Liver (tissue), 9 donors: ENCODE measurements around the gene SYNPO. TPM values are rescaled to one million over a fixed set of nuclear protein-coding genes. Genes with fewer than 3 reads are reported as not detected.

Source experiments
- DNase-seq: peaks from one replicate; pipeline ENCODE4 v3.0.0-alpha.2; 2017; ENCODE audit warnings: low spot score
- H3K27ac ChIP-seq, 2 donors: one replicate each; pipeline ENCODE4 v1.7.0; 2013; ENCODE audit warnings: inconsistent platforms in 2 of 2, low read length in 2 of 2, control low read depth in 1 of 2, low read depth in 1 of 2, mild to moderate bottlenecking in 1 of 2
- H3K27me3 ChIP-seq, 4 donors: one replicate each; pipeline versions ENCODE4 v1.6.1 to v1.7.0; 2013; ENCODE audit warnings: low read length in 3 of 4, inconsistent platforms in 1 of 4, mild to moderate bottlenecking in 1 of 4, moderate library complexity in 1 of 4; ENCODE audit not compliant: control insufficient read depth in 4 of 4, insufficient read depth in 4 of 4
- H3K36me3 ChIP-seq, 4 donors: one replicate each; pipeline versions ENCODE4 v1.6.1 to v1.7.0; 2013; ENCODE audit warnings: low read length in 3 of 4, mild to moderate bottlenecking in 3 of 4, low read depth in 1 of 4, moderate library complexity in 1 of 4; ENCODE audit not compliant: control insufficient read depth in 4 of 4, insufficient read depth in 3 of 4
- H3K4me1 ChIP-seq, 4 donors: one replicate each; pipeline versions ENCODE4 v1.6.1 to v1.7.0; 2013; ENCODE audit warnings: low read length in 3 of 4, mild to moderate bottlenecking in 3 of 4, moderate library complexity in 1 of 4; ENCODE audit not compliant: control insufficient read depth in 4 of 4, insufficient read depth in 4 of 4
- H3K4me3 ChIP-seq, 3 donors: one replicate each; pipeline versions ENCODE4 v1.6.1 to v1.7.0; 2013; ENCODE audit warnings: low read length in 3 of 3, control low read depth in 1 of 3, low read depth in 1 of 3, mild to moderate bottlenecking in 1 of 3
- H3K9ac ChIP-seq, 2 donors: one replicate each; pipeline ENCODE4 v1.7.0; 2013; ENCODE audit warnings: low read length in 2 of 2, mild to moderate bottlenecking in 2 of 2, moderate library complexity in 2 of 2, control low read depth in 1 of 2, low read depth in 1 of 2
- H3K9me3 ChIP-seq, 4 donors: one replicate each; pipeline versions ENCODE4 v1.6.1 to v1.7.0; 2013; ENCODE audit warnings: low read length in 3 of 4; ENCODE audit not compliant: control insufficient read depth in 4 of 4
- EGR1 ChIP-seq, 2 donors: IDR thresholded peaks; 2 replicates each; pipeline ENCODE4 v1.6.1; 2016 to 2018; ENCODE audit warnings: antibody characterized with exemption in 2 of 2, low read depth in 2 of 2
- FOXA2 ChIP-seq: IDR thresholded peaks from 2 replicates; pipeline ENCODE4 v1.6.1; 2016; ENCODE audit warnings: antibody characterized with exemption
- GABPA ChIP-seq, 2 donors: IDR thresholded peaks in 1 of 2; conservative IDR thresholded peaks in 1 of 2; 2 replicates each; pipeline ENCODE4 v1.6.1; 2016; ENCODE audit warnings: antibody characterized with exemption in 2 of 2, mild to moderate bottlenecking in 1 of 2, moderate library complexity in 1 of 2
- HNF4A ChIP-seq, 2 donors: conservative IDR thresholded peaks; 2 replicates each; pipeline ENCODE4 v1.6.1; 2016; ENCODE audit warnings: antibody characterized with exemption in 2 of 2, mild to moderate bottlenecking in 2 of 2
- HNF4G ChIP-seq: IDR thresholded peaks from 2 replicates; pipeline ENCODE4 v1.6.1; 2016; ENCODE audit warnings: antibody characterized with exemption
- JUND ChIP-seq, 2 donors: IDR thresholded peaks; 2 replicates each; pipeline ENCODE4 v1.6.1; 2016; ENCODE audit warnings: antibody characterized with exemption in 2 of 2
- NR2F2 ChIP-seq: IDR thresholded peaks from 2 replicates; pipeline ENCODE4 v1.6.1; 2016; ENCODE audit warnings: antibody characterized with exemption
- RXRA ChIP-seq, 2 donors: IDR thresholded peaks; 2 replicates each; pipeline ENCODE4 v1.6.1; 2017 to 2018; ENCODE audit warnings: antibody characterized with exemption in 2 of 2, mild to moderate bottlenecking in 1 of 2
- SP1 ChIP-seq: IDR thresholded peaks from 2 replicates; pipeline ENCODE4 v1.6.1; 2018; ENCODE audit warnings: antibody characterized with exemption, mild to moderate bottlenecking
- TAF1 ChIP-seq: conservative IDR thresholded peaks from 2 replicates; pipeline ENCODE4 v1.6.1; 2016; ENCODE audit warnings: antibody characterized with exemption, mild to moderate bottlenecking
- YY1 ChIP-seq: IDR thresholded peaks from 2 replicates; pipeline ENCODE4 v1.6.1; 2016; ENCODE audit warnings: antibody characterized with exemption, mild to moderate bottlenecking
- WGBS: extraction: QIAGEN DNeasy Blood & Tissue Kit; methylation state at CpG from one replicate; pipeline ENCODE4 v1.1.7; 2013; 5-methylcytosine and 5-hydroxymethylcytosine counted together
- polyA plus RNA-seq, 2 donors: library from polyadenylated mRNA; stranded (reverse) in 1 of 2; unstranded in 1 of 2; fragments of 200-250 nt in 1 of 2; fragments of >200 nt in 1 of 2; fragmentation: Nextera tagmentation in 1 of 2; extraction: Ambion mirVana in 1 of 2; gene quantifications; one replicate each; pipeline versions ENCODE4 v1.2.1 to v1.2.3, GENCODE V29; 2013 to 2015
- total RNA-seq, 2 donors: library from RNA; depleted of rRNA; stranded (reverse); fragments of >200 nt; gene quantifications; one replicate each; pipeline ENCODE4 v1.2.3, GENCODE V29; 2014
- TF ChIP-seq, protein P1 (sequence below): IDR thresholded peaks from 2 replicates; pipeline ENCODE4 v1.6.1; 2016; ENCODE audit warnings: antibody characterized with exemption
- TF ChIP-seq, protein P2 (sequence below): IDR thresholded peaks from 2 replicates; pipeline ENCODE4 v1.6.1; 2016; ENCODE audit warnings: antibody characterized with exemption
- TF ChIP-seq, protein P3 (sequence below): fragments of 150-350 bp; IDR thresholded peaks from 2 replicates; pipeline ENCODE4 v1.5.1; 2017; ENCODE audit warnings: improper control_type of control experiment, low read depth, low read length; ENCODE audit not compliant: missing input control
- TF ChIP-seq, protein P4 (sequence below): IDR thresholded peaks from 2 replicates; pipeline ENCODE4 v1.6.1; 2016; ENCODE audit warnings: antibody characterized with exemption
- donor health status: healthy.
- donor health status: healthy.
- donor health status: healthy.
- donor health status: healthy.
- donor health status: healthy.

The SYNPO gene
- total and polyA plus RNA-seq, 4 donors = 1.1 to 36.6 (median 10.7) TPM

DNA sequence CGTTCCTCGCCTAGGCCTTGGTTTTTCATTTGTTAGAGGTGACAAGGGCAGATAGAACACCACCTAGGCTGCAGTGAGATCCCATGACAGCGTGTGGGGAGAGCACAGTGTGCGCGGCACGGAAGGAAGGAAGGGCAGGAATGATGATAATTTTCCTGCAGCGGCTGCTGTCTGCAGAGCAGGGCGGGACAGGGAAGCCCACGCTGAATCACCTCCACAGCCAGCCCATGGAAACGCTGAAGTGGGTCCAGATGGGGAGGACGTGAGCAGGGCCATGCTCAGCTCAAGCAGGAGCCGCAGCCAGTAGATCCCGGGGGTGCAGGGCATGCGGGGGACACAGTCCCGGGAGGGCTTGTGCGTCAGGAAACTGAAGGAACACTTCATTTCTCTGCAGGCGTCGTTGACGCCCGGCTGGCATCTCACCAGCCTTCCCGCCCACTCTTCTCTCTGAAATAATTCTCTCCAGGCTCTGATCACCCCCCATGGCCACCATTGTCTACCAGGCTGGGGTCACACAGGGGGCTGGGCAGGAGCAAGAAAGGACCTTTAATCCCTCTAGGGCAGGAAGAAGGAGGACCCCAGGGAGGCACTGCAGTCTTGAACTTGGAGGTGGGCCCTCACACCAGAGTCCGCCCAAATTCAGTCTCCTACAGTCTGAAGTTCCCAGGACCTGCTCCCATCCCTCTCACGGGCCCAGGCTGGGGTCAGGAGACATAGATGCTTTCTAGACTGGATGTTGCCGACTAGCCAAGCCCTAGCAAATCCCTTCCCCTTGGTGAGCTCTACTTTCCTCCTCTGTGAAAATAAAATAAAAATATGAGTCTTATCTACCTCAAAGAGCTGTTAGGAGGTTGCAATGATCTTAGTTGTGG is 20.9 kb upstream of the SYNPO start:
- 87% methylated on average over 24 of the region's 24 CpGs for WGBS
- Histone ChIP-seq H3K4me3 (no peak overlapping the region), H3K9ac (no peak overlapping the region), H3K9me3 (no peaks in the 10 kb centered on the region), H3K4me1 (peaks cover 8 to 45% (median 38%) of the 10 kb centered on the region in 4 donors), H3K27me3 (no peaks in the 10 kb centered on the region), H3K27ac (peak overlapping the region; percentile 9 to 38), H3K36me3 (no peaks in the 10 kb centered on the region)
- no peak for DNase-seq
- TF ChIP-seq GABPA (IDR thresholded peaks at IDR 0.05 in 1 of 2, conservative IDR thresholded peaks at IDR 0.05 in 1 of 2) (no peak), JUND (IDR thresholded peaks at IDR 0.05) (no peak), RXRA (IDR thresholded peaks at IDR 0.05) (peak in 1 of 2 donors; percentile 22), EGR1 (IDR thresholded peaks at IDR 0.05; ENCODE audit: low read depth in 2 of 2) (no peak), HNF4A (conservative IDR thresholded peaks at IDR 0.05) (no peak)
- TF ChIP-seq, protein P1, sequence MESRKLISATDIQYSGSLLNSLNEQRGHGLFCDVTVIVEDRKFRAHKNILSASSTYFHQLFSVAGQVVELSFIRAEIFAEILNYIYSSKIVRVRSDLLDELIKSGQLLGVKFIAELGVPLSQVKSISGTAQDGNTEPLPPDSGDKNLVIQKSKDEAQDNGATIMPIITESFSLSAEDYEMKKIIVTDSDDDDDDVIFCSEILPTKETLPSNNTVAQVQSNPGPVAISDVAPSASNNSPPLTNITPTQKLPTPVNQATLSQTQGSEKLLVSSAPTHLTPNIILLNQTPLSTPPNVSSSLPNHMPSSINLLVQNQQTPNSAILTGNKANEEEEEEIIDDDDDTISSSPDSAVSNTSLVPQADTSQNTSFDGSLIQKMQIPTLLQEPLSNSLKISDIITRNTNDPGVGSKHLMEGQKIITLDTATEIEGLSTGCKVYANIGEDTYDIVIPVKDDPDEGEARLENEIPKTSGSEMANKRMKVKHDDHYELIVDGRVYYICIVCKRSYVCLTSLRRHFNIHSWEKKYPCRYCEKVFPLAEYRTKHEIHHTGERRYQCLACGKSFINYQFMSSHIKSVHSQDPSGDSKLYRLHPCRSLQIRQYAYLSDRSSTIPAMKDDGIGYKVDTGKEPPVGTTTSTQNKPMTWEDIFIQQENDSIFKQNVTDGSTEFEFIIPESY = no peak

DNA sequence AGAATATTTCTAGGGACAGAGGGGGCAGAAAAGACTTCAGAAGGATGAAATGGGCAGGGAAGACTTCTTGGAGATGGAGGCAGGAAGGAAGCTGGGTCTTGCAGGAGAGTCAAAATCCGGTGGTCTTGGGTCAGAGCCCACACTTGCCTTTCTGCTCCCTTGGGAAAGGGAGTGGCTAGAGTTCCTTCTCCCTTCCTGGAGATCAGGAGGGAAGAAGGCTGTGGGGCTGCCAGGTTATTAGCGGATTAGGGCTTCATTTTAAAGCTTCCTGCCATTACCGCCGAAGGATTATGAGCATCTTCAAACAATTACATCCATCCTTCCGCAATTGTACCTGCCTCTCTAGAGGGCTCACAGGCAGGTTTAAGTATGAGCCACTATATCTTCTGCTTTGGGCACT is 19.2 kb upstream of the SYNPO start:
- TF ChIP-seq SP1 = no peak
- no peak for TF ChIP-seq HNF4G
- TF ChIP-seq, protein P2, sequence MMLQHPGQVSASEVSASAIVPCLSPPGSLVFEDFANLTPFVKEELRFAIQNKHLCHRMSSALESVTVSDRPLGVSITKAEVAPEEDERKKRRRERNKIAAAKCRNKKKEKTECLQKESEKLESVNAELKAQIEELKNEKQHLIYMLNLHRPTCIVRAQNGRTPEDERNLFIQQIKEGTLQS = no peak
- TF ChIP-seq GABPA (IDR thresholded peaks at IDR 0.05 in 1 of 2, conservative IDR thresholded peaks at IDR 0.05 in 1 of 2) = no peak
- TF ChIP-seq NR2F2 = no peak
- no peak for TF ChIP-seq TAF1
- Histone ChIP-seq H3K9ac (no peak overlapping the region), H3K9me3 (no peaks in the 10 kb centered on the region), H3K27me3 (no peaks in the 10 kb centered on the region), H3K4me1 (peaks cover 8 to 39% (median 32%) of the 10 kb centered on the region in 4 donors), H3K27ac (no peak overlapping the region), H3K36me3 (no peaks in the 10 kb centered on the region), H3K4me3 (no peak overlapping the region)
- WGBS = 86% methylated on average over 5 of the region's 5 CpGs
- DNase-seq = no peak

DNA sequence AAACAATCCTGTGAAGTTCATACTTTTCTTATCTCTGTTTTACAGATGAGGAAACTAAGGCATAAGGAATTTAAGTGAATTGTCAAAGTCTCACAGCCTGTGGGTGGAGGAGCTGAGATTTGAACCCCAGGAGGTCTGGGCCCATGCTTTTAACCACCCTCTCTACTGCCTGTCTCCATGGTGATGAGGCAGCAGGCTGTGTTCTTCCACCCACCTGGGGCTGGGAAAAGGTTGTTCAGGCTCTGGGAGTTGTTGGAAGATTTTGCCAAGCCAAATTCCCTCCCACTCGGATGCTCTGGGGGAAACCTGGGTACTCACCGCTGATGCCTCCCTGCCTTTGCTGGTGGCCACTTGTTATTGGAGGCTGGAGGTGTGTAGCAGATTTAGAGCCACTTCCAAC is 18.3 kb upstream of the SYNPO start:
- Histone ChIP-seq H3K4me1 (peaks cover 6 to 39% (median 32%) of the 10 kb centered on the region in 4 donors), H3K4me3 (no peak overlapping the region), H3K9ac (no peak overlapping the region), H3K36me3 (no peaks in the 10 kb centered on the region), H3K27me3 (no peaks in the 10 kb centered on the region), H3K9me3 (no peaks in the 10 kb centered on the region), H3K27ac (no peak overlapping the region)
- DNase-seq = no peak
- 86% methylated on average over 2 of the region's 2 CpGs for WGBS
- no peak for TF ChIP-seq FOXA2
- TF ChIP-seq SP1 = no peak
- no peak for TF ChIP-seq NR2F2
- TF ChIP-seq HNF4G = no peak
- TF ChIP-seq, protein P2 = no peak
- TF ChIP-seq, protein P3, sequence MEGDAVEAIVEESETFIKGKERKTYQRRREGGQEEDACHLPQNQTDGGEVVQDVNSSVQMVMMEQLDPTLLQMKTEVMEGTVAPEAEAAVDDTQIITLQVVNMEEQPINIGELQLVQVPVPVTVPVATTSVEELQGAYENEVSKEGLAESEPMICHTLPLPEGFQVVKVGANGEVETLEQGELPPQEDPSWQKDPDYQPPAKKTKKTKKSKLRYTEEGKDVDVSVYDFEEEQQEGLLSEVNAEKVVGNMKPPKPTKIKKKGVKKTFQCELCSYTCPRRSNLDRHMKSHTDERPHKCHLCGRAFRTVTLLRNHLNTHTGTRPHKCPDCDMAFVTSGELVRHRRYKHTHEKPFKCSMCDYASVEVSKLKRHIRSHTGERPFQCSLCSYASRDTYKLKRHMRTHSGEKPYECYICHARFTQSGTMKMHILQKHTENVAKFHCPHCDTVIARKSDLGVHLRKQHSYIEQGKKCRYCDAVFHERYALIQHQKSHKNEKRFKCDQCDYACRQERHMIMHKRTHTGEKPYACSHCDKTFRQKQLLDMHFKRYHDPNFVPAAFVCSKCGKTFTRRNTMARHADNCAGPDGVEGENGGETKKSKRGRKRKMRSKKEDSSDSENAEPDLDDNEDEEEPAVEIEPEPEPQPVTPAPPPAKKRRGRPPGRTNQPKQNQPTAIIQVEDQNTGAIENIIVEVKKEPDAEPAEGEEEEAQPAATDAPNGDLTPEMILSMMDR = no peak
- no peak for TF ChIP-seq YY1
- TF ChIP-seq RXRA (IDR thresholded peaks at IDR 0.05) = no peak
- TF ChIP-seq, protein P4, sequence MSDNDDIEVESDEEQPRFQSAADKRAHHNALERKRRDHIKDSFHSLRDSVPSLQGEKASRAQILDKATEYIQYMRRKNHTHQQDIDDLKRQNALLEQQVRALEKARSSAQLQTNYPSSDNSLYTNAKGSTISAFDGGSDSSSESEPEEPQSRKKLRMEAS = no peak
- TF ChIP-seq HNF4A (conservative IDR thresholded peaks at IDR 0.05) = no peak
- no peak for TF ChIP-seq JUND (IDR thresholded peaks at IDR 0.05)
- TF ChIP-seq, protein P1 = no peak
- no peak for TF ChIP-seq TAF1
